OCI-LY7 (cell line): ENCODE results near the gene TMEM14A.

Experiments
- CTCF ChIP-seq: fragments of 200-600 bp; sonication (generic); conservative IDR thresholded peaks from 2 replicates; pipeline ENCODE4 v1.5.1; 2014; ENCODE audit warnings: mild to moderate bottlenecking, antibody characterized with exemption, low read length, moderate library complexity, mixed read lengths
- EZH2phosphoT487 ChIP-seq: fragments of 200-600 bp; sonication (generic); IDR thresholded peaks from 2 replicates; pipeline ENCODE4 v1.6.1; 2018; ENCODE audit warnings: low read depth, borderline replicate concordance, mild to moderate bottlenecking, mixed run types, antibody characterized with exemption, low read length, moderate library complexity, mixed read lengths

- TF ChIP-seq CTCF (no peak), EZH2phosphoT487 (no peak)
Observed at GRCh38 chr6:52693773-52694172, 22.9 kb downstream of the TMEM14A start.
